DMS 273 treated with DMSO at 0.1 percent for 48 hours (cell line): ENCODE measurements around the gene LBX2.

Experiments used
- DNase-seq: peaks from one replicate; lab custom pipeline; 2025; lab: John Stamatoyannopoulos, UW

LBX2 gene

GRCh38 chr2:74499267-74499939, at the start of gene LBX2:
TSS of gene LBX2 (minus strand) at chr2:74499603. CDS start at chr2:74499537, 66 bp downstream.
- no peak for DNase-seq

GRCh38 chr2:74548285-74548899, 49.0 kb upstream of the LBX2 start:
- no peak for DNase-seq

GRCh38 chr2:74546004-74546403, 46.6 kb upstream of the LBX2 start:
- no peak for DNase-seq

GRCh38 chr2:74544634-74545033, 45.2 kb upstream of the LBX2 start:
- no peak for DNase-seq

- DNase-seq = no peak
Observed at GRCh38 chr2:74542978-74543377, 43.6 kb upstream of the LBX2 start.

- DNase-seq = no peak
Observed at GRCh38 chr2:74540291-74540690, 40.9 kb upstream of the LBX2 start.

GRCh38 chr2:74538881-74539339, 39.5 kb upstream of the LBX2 start:
- DNase-seq = no peak

GRCh38 chr2:74537140-74537539, 37.7 kb upstream of the LBX2 start:
- DNase-seq = no peak

GRCh38 chr2:74536166-74536950, 37.0 kb upstream of the LBX2 start:
- DNase-seq = no peak

GRCh38 chr2:74535440-74535965, 36.1 kb upstream of the LBX2 start:
- DNase-seq = no peak

GRCh38 chr2:74534411-74534810, 35.0 kb upstream of the LBX2 start:
- DNase-seq = no peak

- DNase-seq = no peak
Observed at GRCh38 chr2:74533464-74533863, 34.1 kb upstream of the LBX2 start.

- peak; percentile 36 for DNase-seq
Observed at GRCh38 chr2:74532222-74532621, 32.8 kb upstream of the LBX2 start.

- DNase-seq = no peak
Observed at GRCh38 chr2:74531666-74532065, 32.3 kb upstream of the LBX2 start.

GRCh38 chr2:74530239-74531187, 31.1 kb upstream of the LBX2 start:
- DNase-seq = peak; percentile 35

GRCh38 chr2:74529357-74530238, 30.2 kb upstream of the LBX2 start, which contains the start of the genes AUP1 and HTRA2:
TSS of gene AUP1 (minus strand) at chr2:74529706. CDS start at chr2:74529629, 77 bp downstream.
TSS of gene HTRA2 (plus strand) at chr2:74529933. CDS start at chr2:74530007, 74 bp downstream.
- peak; percentile 95 for DNase-seq

- no peak for DNase-seq
Observed at GRCh38 chr2:74528600-74529356, 29.4 kb upstream of the LBX2 start.

- no peak for DNase-seq
Observed at GRCh38 chr2:74527741-74528140, 28.3 kb upstream of the LBX2 start.

- no peak for DNase-seq
Observed at GRCh38 chr2:74526649-74527230, 27.3 kb upstream of the LBX2 start.
